AG09309 (cell line): ENCODE measurements around the gene PLTP.
"Not testable (repeated sequence)": the region's sequence is repeated elsewhere in the genome, so short reads cannot be mapped to it uniquely, and the experiment has no call there.

Experiments
- DNase-seq: peaks from one replicate; pipeline ENCODE4 v3.0.0-alpha.2; 2010; ENCODE audit warnings: low read depth
- H3K4me3 ChIP-seq: 2 replicates; pipeline ENCODE4 v1.5.1; 2011; ENCODE audit warnings: mild to moderate bottlenecking, low read depth, low read length, moderate library complexity; ENCODE audit not compliant: control insufficient read depth
- CTCF ChIP-seq: IDR thresholded peaks from 2 replicates; pipeline ENCODE4 v1.5.1; 2011; ENCODE audit warnings: mild to moderate bottlenecking, low read depth, low read length, inconsistent platforms; ENCODE audit not compliant: insufficient read depth, control insufficient read depth; ENCODE audit errors: missing control alignments

The PLTP gene

GRCh38 chr20:45911486-45912343 lies at the start of gene PLTP:
Gene PLTP (minus strand): TSS chr20:45912155. CDS start chr20:45911452, 703 bp downstream.
- H3K4me3 ChIP-seq = peak within 1 kb of the TSS; percentile 48
- no peak for TF ChIP-seq CTCF
- no peak for DNase-seq

- no peak for TF ChIP-seq CTCF
- H3K4me3 ChIP-seq = no peak overlapping the region
- DNase-seq = no peak
Observed at GRCh38 chr20:45959956-45960630, 48.1 kb upstream of the PLTP start.

GRCh38 chr20:45959126-45959525 lies 47.2 kb upstream of the PLTP start:
- no peak overlapping the region for H3K4me3 ChIP-seq
- DNase-seq = no peak
- TF ChIP-seq CTCF = no peak

- TF ChIP-seq CTCF = no peak
- no peak for DNase-seq
- H3K4me3 ChIP-seq = no peak overlapping the region
Observed at GRCh38 chr20:45958593-45958992, 46.6 kb upstream of the PLTP start.

GRCh38 chr20:45957021-45957941 lies 45.3 kb upstream of the PLTP start:
- H3K4me3 ChIP-seq = no peak overlapping the region
- DNase-seq = no peak
- no peak for TF ChIP-seq CTCF

- H3K4me3 ChIP-seq, DNase-seq: not testable (repeated sequence)
Observed at GRCh38 chr20:45956326-45956725, 44.4 kb upstream of the PLTP start.
